HG02852 (cell line): Measurements from ENCODE around the gene TGFB1I1.
"Not testable (repeated sequence)": the region's sequence is repeated elsewhere in the genome, so short reads cannot be mapped to it uniquely, and the experiment has no call there.

Experiments
- ATAC-seq: cut with Tn5 transposase; IDR thresholded peaks from one replicate; pipeline ENCODE4 v1.9.1; 2021; ENCODE audit warnings: mild to moderate bottlenecking, moderate library complexity; ENCODE audit not compliant: unreplicated experiment

Gene TGFB1I1

GRCh38 chr16:31487071-31487719 lies 15.2 kb downstream of the TGFB1I1 start:
- ATAC-seq, result no peak

- peak; percentile 82 for ATAC-seq
Observed at GRCh38 chr16:31487720-31488467, 15.9 kb downstream of the TGFB1I1 start.

- no peak for ATAC-seq
Observed at GRCh38 chr16:31488468-31489297, 16.7 kb downstream of the TGFB1I1 start.

- ATAC-seq, result no peak
Observed at GRCh38 chr16:31489298-31489564, 17.3 kb downstream of the TGFB1I1 start.

GRCh38 chr16:31489616-31490584 lies 17.9 kb downstream of the TGFB1I1 start:
- ATAC-seq, result no peak

GRCh38 chr16:31491778-31492418 lies 19.9 kb downstream of the TGFB1I1 start:
- ATAC-seq, result no peak

- ATAC-seq, result no peak
Observed at GRCh38 chr16:31493506-31494125, 21.7 kb downstream of the TGFB1I1 start.

GRCh38 chr16:31496670-31497069 lies 24.7 kb downstream of the TGFB1I1 start:
- ATAC-seq, result no peak

- ATAC-seq, result no peak
Observed at GRCh38 chr16:31498493-31498892, 26.5 kb downstream of the TGFB1I1 start.

- no peak for ATAC-seq
Observed at GRCh38 chr16:31499928-31500327, 28.0 kb downstream of the TGFB1I1 start.

GRCh38 chr16:31501226-31501965 lies 29.4 kb downstream of the TGFB1I1 start:
- ATAC-seq, result no peak

- no peak for ATAC-seq
Observed at GRCh38 chr16:31501966-31502348, 30.0 kb downstream of the TGFB1I1 start.

- ATAC-seq, result no peak
Observed at GRCh38 chr16:31502981-31503380, 31.0 kb downstream of the TGFB1I1 start.

GRCh38 chr16:31503555-31503954 lies 31.6 kb downstream of the TGFB1I1 start:
- not testable (repeated sequence) for ATAC-seq

GRCh38 chr16:31504159-31504558 lies 32.2 kb downstream of the TGFB1I1 start:
- no peak for ATAC-seq

- ATAC-seq, result peak; percentile 57
Observed at GRCh38 chr16:31505483-31505882, 33.5 kb downstream of the TGFB1I1 start.

GRCh38 chr16:31507617-31507928 lies 35.6 kb downstream of the TGFB1I1 start:
- no peak for ATAC-seq

- peak; percentile 87 for ATAC-seq
Observed at GRCh38 chr16:31507929-31508705, 36.2 kb downstream of the TGFB1I1 start, which contains the start of gene RUSF1. RUSF1 (minus strand) TSS chr16:31508391; CDS start chr16:31508373, 18 bp downstream.
